Keratinocyte (primary cell): Measurements from ENCODE around the gene VAT1L. TPM values are rescaled to one million over a fixed set of nuclear protein-coding genes. Genes with fewer than 3 reads are reported as not detected.

Experiments
- DNase-seq: peaks from one replicate; pipeline ENCODE4 v3.0.0-alpha.2; 2011; ENCODE audit warnings: low read depth, missing footprints, low spot score
- FAIRE-seq: peaks from 2 replicates; lab custom pipeline; 2011; peaks lifted over from hg19 to GRCh38; lab: Jason Lieb, UNC
- H2AFZ ChIP-seq: 2 replicates; pipeline ENCODE4 v1.6.0; 2012; ENCODE audit warnings: low read length, control low read depth, inconsistent platforms; ENCODE audit not compliant: control insufficient read depth
- H3K27ac ChIP-seq: 2 replicates; pipeline ENCODE4 v1.5.1; 2011; ENCODE audit warnings: low read length; ENCODE audit not compliant: control insufficient read depth, insufficient read depth
- H3K27me3 ChIP-seq: 3 replicates; pipeline ENCODE4 v1.6.0; 2011; ENCODE audit warnings: low read length; ENCODE audit not compliant: control insufficient read depth, insufficient read depth; ENCODE audit errors: extremely low read depth
- H3K36me3 ChIP-seq, 2 experiments: 2 replicates in 1 of 2; 3 replicates in 1 of 2; pipeline ENCODE4 v1.5.1; 2011; ENCODE audit warnings: low read length in 2 of 2, mild to moderate bottlenecking in 1 of 2; ENCODE audit not compliant: control insufficient read depth in 2 of 2, insufficient read depth in 2 of 2; ENCODE audit errors: extremely low read depth in 1 of 2
- H3K4me1 ChIP-seq: 3 replicates; pipeline ENCODE4 v1.5.1; 2011; ENCODE audit warnings: low read length; ENCODE audit not compliant: control insufficient read depth, insufficient read depth; ENCODE audit errors: extremely low read depth
- H3K4me2 ChIP-seq: 3 replicates; pipeline ENCODE4 v1.6.0; 2011; ENCODE audit warnings: low read depth, low read length; ENCODE audit not compliant: control insufficient read depth, insufficient read depth; ENCODE audit errors: extremely low read depth
- H3K4me3 ChIP-seq, 3 experiments: fragments of 200-600 bp in 1 of 3; sonication (generic) in 1 of 3; 2 replicates in 2 of 3; 3 replicates in 1 of 3; pipeline ENCODE4 v1.5.1; 2011 to 2016; ENCODE audit warnings: low read length in 3 of 3, mild to moderate bottlenecking in 3 of 3, control low read depth in 2 of 3, inconsistent platforms in 1 of 3, low read depth in 1 of 3, mixed read lengths in 1 of 3, mixed run types in 1 of 3, moderate library complexity in 1 of 3; ENCODE audit not compliant: control insufficient read depth in 2 of 3, insufficient read depth in 2 of 3; ENCODE audit errors: extremely low read depth in 1 of 3
- H3K79me2 ChIP-seq: 2 replicates; pipeline ENCODE4 v1.6.0; 2012; ENCODE audit warnings: low read length; ENCODE audit not compliant: control insufficient read depth, insufficient read depth
- H3K9ac ChIP-seq: 3 replicates; pipeline ENCODE4 v1.6.0; 2011; ENCODE audit warnings: low read length; ENCODE audit not compliant: control insufficient read depth, insufficient read depth; ENCODE audit errors: extremely low read depth
- H3K9me1 ChIP-seq: 3 replicates; pipeline ENCODE4 v1.6.0; 2011; ENCODE audit warnings: low read length; ENCODE audit not compliant: control insufficient read depth, insufficient read depth; ENCODE audit errors: extremely low read depth
- H3K9me3 ChIP-seq: 2 replicates; pipeline ENCODE4 v1.5.1; 2012; ENCODE audit warnings: low read depth, low read length; ENCODE audit not compliant: control insufficient read depth
- H4K20me1 ChIP-seq: 3 replicates; pipeline ENCODE4 v1.6.0; 2011; ENCODE audit warnings: low read length; ENCODE audit not compliant: control insufficient read depth, insufficient read depth; ENCODE audit errors: extremely low read depth
- CTCF ChIP-seq, 3 experiments: IDR thresholded peaks in 1 of 3; conservative IDR thresholded peaks in 1 of 3; optimal IDR thresholded peaks in 1 of 3; 2 replicates in 2 of 3; 3 replicates in 1 of 3; pipeline versions ENCODE3 to v1.5.1; 2011; ENCODE audit warnings: low read length in 3 of 3, mild to moderate bottlenecking in 3 of 3, moderate library complexity in 2 of 3, control low read depth in 1 of 3, inconsistent platforms in 1 of 3; ENCODE audit not compliant: insufficient read depth in 2 of 3; ENCODE audit errors: extremely low read depth in 1 of 3
- EZH2 ChIP-seq: IDR thresholded peaks from one replicate; pipeline ENCODE4 v1.6.1; 2012; ENCODE audit warnings: inconsistent platforms, mild to moderate bottlenecking, low read length, moderate library complexity
- dilution Hi-C: fragments of 300-500 bp; cut with MboI; formaldehyde crosslinking; loops from one replicate; pipeline ENCODE4 v1.7.0; 2020; ENCODE audit warnings: low sequenced_read_pairs; ENCODE audit not compliant: extremely low pct_ligation_motif_present
- polyA plus RNA-seq, 5 experiments: library from polyadenylated mRNA; depleted of rRNA in 3 of 5; stranded (reverse) in 3 of 5; stranded (forward) in 1 of 5; unstranded in 1 of 5; fragments of >200 nt; gene quantifications; 1 replicate in 1 of 5; 2 replicates in 3 of 5; 3 replicates in 1 of 5; pipeline versions ENCODE4 v1.2.1 to v1.2.3, GENCODE V29; 2011 to 2012; ENCODE audit warnings: missing spikeins in 2 of 5, low read depth in 1 of 5, low replicate concordance in 1 of 5

VAT1L gene
- polyA plus RNA-seq, 1 donor (not counting 4 experiments of a cell fraction or from before 2014, with no cell fraction given), result not detected

DNA sequence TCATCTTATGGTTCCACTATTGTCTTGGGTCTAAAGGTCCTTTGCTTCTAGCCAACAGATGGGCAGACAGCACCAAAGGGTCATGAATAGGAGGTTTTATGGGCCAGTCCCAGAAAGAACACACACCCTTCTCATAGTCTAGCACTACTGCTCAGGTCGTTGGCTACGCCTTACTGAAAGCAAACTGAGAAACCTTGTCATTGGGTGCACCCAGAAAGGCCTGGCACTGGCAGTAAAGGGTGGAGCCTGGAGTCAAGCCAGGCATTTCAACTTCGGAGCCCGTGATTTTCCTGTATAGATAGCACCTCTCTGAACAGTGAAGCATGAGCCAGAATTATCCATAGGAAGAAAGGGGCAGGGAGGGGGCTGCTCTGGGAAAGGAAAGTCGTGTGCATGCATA is 74.9 kb downstream of the VAT1L start:
- no peak for FAIRE-seq
- dilution Hi-C loops, result no loop called here

DNA sequence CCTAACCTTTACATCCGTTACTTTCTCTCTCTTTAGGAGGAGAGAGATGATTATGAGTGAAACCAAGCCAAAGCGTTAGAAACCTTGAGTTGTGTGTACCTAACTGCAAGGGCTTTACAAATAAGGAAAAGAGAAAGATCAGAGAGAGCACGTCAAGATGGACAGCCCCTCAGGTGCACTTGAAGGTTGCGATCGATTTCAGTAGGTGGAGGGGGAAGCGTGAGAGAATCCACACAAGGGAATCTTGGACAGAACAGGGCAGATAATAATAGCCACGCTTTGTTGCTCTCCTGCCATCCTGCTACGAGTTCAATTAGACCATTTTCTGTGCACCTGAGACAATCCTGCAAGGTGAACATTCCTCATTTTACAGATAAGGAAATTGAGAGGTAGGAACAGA is 78.4 kb downstream of the VAT1L start:
- no peak overlapping the region for H3K4me2 ChIP-seq
- DNase-seq (no peak), FAIRE-seq (no peak)
- no peaks in the 10 kb centered on the region for H3K36me3 ChIP-seq
- H3K27me3 ChIP-seq, result no peaks in the 10 kb centered on the region
- no peaks in the 10 kb centered on the region for H3K79me2 ChIP-seq
- dilution Hi-C loops, result no loop called here
- H3K9me1 ChIP-seq, result no peaks in the 10 kb centered on the region
- no peaks in the 10 kb centered on the region for H4K20me1 ChIP-seq
- H3K9me3 ChIP-seq, result no peaks in the 10 kb centered on the region
- no peak overlapping the region for H3K27ac ChIP-seq
- no peak overlapping the region for H3K4me3 ChIP-seq
- no peak overlapping the region for H2AFZ ChIP-seq
- H3K9ac ChIP-seq, result no peak overlapping the region
- TF ChIP-seq EZH2 (no peak), CTCF (optimal IDR thresholded peaks at IDR 0.05 in 1 of 3, IDR thresholded peaks at IDR 0.05 in 1 of 3, conservative IDR thresholded peaks at IDR 0.05 in 1 of 3; ENCODE audit: extremely low read depth in 1 of 3, insufficient read depth in 2 of 3, low read length in 3 of 3) (no peak)
- H3K4me1 ChIP-seq, result no peaks in the 10 kb centered on the region

More for the DNA sequence above, 74.9 kb downstream of the VAT1L start:
- Histone ChIP-seq H3K27ac (no peak overlapping the region), H3K9me1 (no peaks in the 10 kb centered on the region), H3K36me3 (no peaks in the 10 kb centered on the region), H3K9ac (no peak overlapping the region), H3K4me1 (no peaks in the 10 kb centered on the region), H4K20me1 (no peaks in the 10 kb centered on the region), H3K27me3 (no peaks in the 10 kb centered on the region), H2AFZ (no peak overlapping the region), H3K79me2 (no peaks in the 10 kb centered on the region), H3K4me3 (no peak overlapping the region), H3K9me3 (no peaks in the 10 kb centered on the region), H3K4me2 (no peak overlapping the region)
- no peak for DNase-seq
- no peak for TF ChIP-seq EZH2
- no peak for TF ChIP-seq CTCF (optimal IDR thresholded peaks at IDR 0.05 in 1 of 3, IDR thresholded peaks at IDR 0.05 in 1 of 3, conservative IDR thresholded peaks at IDR 0.05 in 1 of 3; ENCODE audit: extremely low read depth in 1 of 3, insufficient read depth in 2 of 3, low read length in 3 of 3)
